ENCODE results near the gene NOS2.

NOS2 gene

DNA sequence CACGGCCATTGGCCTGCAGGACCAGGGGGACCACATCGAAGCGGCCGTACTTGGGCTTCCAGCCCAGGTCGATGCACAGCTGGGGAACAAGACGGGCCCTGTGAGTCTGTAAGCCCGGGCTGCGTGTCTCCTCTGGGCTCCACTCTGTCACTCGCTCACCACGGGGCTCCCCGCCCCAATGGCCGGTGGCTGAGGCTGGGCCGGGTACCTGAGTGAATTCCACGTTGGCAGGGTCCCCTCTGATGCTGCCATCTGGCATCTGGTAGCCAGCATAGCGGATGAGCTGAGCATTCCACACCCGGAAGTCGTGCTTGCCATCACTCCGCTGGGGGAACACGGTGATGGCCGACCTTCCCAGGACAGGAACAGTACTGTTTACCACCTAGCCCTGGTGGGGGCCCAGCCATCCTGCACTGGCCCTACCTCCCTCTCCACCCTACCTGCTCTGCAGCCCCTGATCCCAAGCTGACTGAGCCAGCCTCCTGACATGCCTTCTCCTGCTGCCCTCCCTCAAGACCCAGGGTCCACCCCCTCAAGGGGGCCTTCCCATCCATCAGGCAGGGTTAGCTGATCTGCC lies 19.4 kb downstream of the NOS2 start:
- Histone ChIP-seq H3K4me1 (ENCODE audit: control insufficient read depth, insufficient read depth, low read length) (peaks cover 8% of the 10 kb centered on the region), H3K36me3 (ENCODE audit: control insufficient read depth, insufficient read depth, low read length, severe bottlenecking) (no peaks in the 10 kb centered on the region), H3K27me3 (replicated peaks; ENCODE audit: control insufficient read depth, insufficient read depth, low read length) (peaks cover 23% of the 10 kb centered on the region), H3K9ac (ENCODE audit: low read length) (no peak overlapping the region), H3K9me3 (ENCODE audit: control insufficient read depth, low read length) (no peaks in the 10 kb centered on the region), H3K4me3 (ENCODE audit: low read length) (no peak overlapping the region)
- DNase-seq (ENCODE audit: low read depth): no peak

DNA sequence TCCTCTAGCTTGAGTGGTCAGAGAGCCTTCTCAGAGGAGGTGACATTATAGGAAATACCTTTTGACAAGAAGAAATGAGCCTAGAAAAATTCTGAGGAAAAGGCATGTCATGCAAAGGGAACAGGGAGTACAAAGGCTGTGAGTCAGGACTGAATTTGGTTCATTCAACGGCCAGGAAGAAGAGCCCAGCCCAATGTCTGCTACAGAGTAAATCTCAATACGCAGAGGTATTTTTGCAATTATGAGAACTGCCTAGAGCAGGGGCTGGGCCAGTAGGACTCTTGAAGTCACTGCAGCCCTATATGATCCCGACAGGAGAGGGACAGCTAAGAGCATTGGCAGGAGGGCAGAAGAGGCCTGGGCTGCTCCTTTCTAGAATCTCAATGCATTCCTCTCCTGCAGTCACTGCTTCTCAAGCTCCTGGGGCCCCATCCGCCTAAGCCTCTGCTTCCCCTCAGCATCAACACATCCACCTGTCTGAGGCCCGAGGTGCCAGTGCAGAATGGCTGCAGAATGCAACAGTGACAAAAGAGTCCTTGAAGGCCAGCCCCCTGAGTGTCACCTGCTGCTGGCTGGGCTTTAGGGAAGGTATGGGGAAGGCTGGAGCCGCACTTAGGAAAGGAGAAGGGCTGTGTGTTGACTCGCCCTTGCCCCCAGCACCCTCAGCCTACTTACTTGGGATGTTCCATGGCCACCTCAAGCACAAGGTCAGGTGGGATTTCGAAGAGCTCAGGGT lies 20.1 kb downstream of the NOS2 start:
- no peak overlapping the region for H3K4me3 ChIP-seq (ENCODE audit: low read length)
- no peaks in the 10 kb centered on the region for H3K9me3 ChIP-seq (ENCODE audit: control insufficient read depth, low read length)
- peaks cover 8% of the 10 kb centered on the region for H3K4me1 ChIP-seq (ENCODE audit: control insufficient read depth, insufficient read depth, low read length)
- DNase-seq (ENCODE audit: low read depth): no peak
- H3K36me3 ChIP-seq (ENCODE audit: control insufficient read depth, insufficient read depth, low read length, severe bottlenecking): no peaks in the 10 kb centered on the region
- no peak overlapping the region for H3K9ac ChIP-seq (ENCODE audit: low read length)
- peaks cover 23% of the 10 kb centered on the region for H3K27me3 ChIP-seq (replicated peaks; ENCODE audit: control insufficient read depth, insufficient read depth, low read length)

DNA sequence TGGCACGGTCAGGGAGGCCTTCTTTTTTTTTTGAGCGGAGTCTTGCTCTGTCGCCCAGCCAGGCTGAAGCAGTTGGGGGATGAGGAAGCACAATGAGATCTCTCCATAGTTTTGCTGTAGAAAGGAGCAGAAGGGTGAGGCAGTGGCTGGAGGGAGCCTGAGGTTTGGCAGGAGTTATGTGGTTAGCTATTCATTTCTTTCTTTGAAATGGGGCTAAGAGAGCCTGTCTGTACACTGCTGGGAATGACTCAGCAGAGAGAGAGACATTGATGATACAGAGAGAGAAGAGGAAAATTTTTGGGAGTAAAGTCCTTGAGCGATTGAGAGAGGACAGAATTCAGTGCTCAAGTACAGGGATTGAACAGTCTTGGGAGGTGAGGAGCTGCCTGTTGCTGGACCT lies 22.1 kb downstream of the NOS2 start:
- DNase-seq (ENCODE audit: low read depth): peak; percentile 16
- no peaks in the 10 kb centered on the region for H3K36me3 ChIP-seq (ENCODE audit: control insufficient read depth, insufficient read depth, low read length, severe bottlenecking)
- H3K9ac ChIP-seq (ENCODE audit: low read length): no peak overlapping the region
- peaks cover 8% of the 10 kb centered on the region for H3K4me1 ChIP-seq (ENCODE audit: control insufficient read depth, insufficient read depth, low read length)
- H3K4me3 ChIP-seq (ENCODE audit: low read length): no peak overlapping the region
- no peaks in the 10 kb centered on the region for H3K9me3 ChIP-seq (ENCODE audit: control insufficient read depth, low read length)
- peaks cover 29% of the 10 kb centered on the region for H3K27me3 ChIP-seq (replicated peaks; ENCODE audit: control insufficient read depth, insufficient read depth, low read length)

DNA sequence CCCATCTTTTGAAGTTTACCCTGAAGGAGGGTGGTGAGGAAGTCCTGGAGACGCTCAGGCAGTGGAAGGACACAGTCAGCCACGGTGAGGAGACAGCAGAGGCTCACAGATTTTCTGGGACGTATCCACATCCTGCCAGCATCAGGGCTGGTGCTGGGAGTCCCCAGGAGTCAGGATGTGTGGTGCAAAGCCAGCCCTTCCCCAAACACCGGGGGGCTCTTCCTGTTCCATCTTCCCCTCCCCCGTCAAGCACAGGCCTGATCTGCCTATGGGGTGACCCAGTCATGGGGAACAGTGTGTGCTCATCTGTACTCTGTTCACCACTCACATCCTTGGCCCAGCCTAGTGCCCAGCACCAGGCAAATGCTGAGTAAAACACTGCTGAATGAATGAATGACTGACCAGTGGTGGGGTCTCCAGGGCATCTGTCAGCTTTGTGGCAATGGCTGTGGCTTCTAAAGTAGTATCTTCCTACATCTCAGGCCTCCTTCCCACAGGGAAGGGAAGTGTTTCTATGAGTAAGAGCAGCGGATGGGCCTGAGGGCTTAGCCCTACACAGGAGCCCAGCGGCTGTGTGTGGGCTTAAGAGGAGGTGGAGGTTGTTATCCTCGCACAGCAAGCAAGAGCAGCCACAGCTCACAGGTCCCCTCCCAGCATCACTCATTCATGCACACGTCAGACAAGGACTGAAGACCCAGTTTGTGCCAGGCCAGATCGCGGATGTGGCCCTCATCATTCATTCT lies 23.3 kb downstream of the NOS2 start:
- Histone ChIP-seq H3K9me3 (ENCODE audit: control insufficient read depth, low read length) (no peaks in the 10 kb centered on the region), H3K4me1 (ENCODE audit: control insufficient read depth, insufficient read depth, low read length) (peaks cover 8% of the 10 kb centered on the region), H3K9ac (ENCODE audit: low read length) (no peak overlapping the region), H3K4me3 (ENCODE audit: low read length) (no peak overlapping the region), H3K27me3 (replicated peaks; ENCODE audit: control insufficient read depth, insufficient read depth, low read length) (peaks cover 29% of the 10 kb centered on the region), H3K36me3 (ENCODE audit: control insufficient read depth, insufficient read depth, low read length, severe bottlenecking) (no peaks in the 10 kb centered on the region)
- DNase-seq (ENCODE audit: low read depth): no peak

DNA sequence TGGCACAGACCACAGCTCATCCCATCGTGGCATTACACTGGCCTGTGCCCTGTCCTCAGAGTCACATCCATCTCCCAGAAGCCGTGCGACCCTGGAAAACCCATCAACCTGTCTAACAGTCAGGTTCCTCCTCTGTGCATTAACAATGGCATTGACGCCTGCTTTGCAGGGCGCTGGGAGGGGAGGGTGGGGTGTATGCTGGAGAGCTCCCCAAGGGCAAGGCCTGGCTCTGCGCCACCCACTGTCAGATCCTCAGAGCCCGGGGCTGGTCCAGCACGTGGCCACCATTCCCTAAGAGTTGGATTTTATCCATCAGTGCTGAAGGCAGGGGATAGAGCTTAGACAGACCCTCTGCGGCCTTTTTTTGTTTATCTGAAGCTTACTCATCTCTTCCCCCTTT lies 28.7 kb downstream of the NOS2 start:
- DNase-seq (ENCODE audit: low read depth): no peak
- Histone ChIP-seq H3K4me3 (ENCODE audit: low read length) (no peak overlapping the region), H3K4me1 (ENCODE audit: control insufficient read depth, insufficient read depth, low read length) (no peaks in the 10 kb centered on the region), H3K9ac (ENCODE audit: low read length) (no peak overlapping the region), H3K36me3 (ENCODE audit: control insufficient read depth, insufficient read depth, low read length, severe bottlenecking) (no peaks in the 10 kb centered on the region), H3K27me3 (replicated peaks; ENCODE audit: control insufficient read depth, insufficient read depth, low read length) (peaks cover 23% of the 10 kb centered on the region), H3K9me3 (ENCODE audit: control insufficient read depth, low read length) (no peaks in the 10 kb centered on the region)

DNA sequence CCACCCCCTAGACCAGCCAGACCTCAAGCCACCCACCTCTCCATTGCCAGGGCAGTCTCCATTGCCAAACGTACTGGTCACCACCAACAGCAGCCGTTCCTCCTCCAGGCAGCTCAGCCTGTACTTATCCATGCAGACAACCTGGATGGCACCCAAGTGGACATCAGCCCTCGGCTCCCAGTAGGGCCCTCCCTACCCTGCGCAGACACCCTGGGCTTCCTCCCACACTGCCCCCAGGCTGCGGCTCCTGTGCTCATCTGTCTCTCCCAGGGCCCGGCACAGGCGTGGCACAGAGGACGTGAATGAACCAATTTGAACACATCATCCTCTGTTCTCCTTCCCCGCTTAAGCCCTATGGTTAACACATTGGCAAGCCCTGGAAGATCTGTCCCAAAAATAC lies 29.5 kb downstream of the NOS2 start:
- no peaks in the 10 kb centered on the region for H3K36me3 ChIP-seq (ENCODE audit: control insufficient read depth, insufficient read depth, low read length, severe bottlenecking)
- H3K4me3 ChIP-seq (ENCODE audit: low read length): no peak overlapping the region
- no peaks in the 10 kb centered on the region for H3K9me3 ChIP-seq (ENCODE audit: control insufficient read depth, low read length)
- no peaks in the 10 kb centered on the region for H3K4me1 ChIP-seq (ENCODE audit: control insufficient read depth, insufficient read depth, low read length)
- H3K27me3 ChIP-seq (replicated peaks; ENCODE audit: control insufficient read depth, insufficient read depth, low read length): peaks cover 30% of the 10 kb centered on the region
- DNase-seq (ENCODE audit: low read depth): no peak
- H3K9ac ChIP-seq (ENCODE audit: low read length): no peak overlapping the region

DNA sequence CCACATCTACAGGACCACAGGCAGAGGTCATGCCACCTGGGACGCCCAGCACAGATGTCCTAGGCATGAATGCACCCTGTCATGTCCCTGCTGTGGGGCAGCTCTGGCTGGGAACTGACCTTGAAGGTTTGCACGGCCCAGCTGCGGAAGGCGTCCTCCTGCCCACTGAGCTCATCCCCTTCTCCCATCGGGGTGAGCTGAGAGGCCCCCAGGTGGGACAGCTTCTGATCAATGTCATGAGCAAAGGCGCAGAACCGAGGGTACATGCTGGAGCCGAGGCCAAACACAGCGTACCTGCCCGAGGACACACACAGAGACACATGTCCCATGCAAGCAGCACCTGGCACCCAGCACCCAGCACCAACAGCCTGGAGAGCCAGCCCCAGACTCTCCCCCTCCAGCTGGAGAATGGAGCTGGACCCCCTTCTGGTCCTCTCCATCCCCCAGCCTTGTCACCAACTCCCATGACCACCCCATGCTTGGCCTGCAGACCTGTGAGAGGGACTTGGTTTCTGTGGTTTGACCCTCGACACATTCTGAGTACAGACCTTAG lies 31.4 kb downstream of the NOS2 start:
- Histone ChIP-seq H3K36me3 (ENCODE audit: control insufficient read depth, insufficient read depth, low read length, severe bottlenecking) (no peaks in the 10 kb centered on the region), H3K4me3 (ENCODE audit: low read length) (no peak overlapping the region), H3K9ac (ENCODE audit: low read length) (no peak overlapping the region), H3K9me3 (ENCODE audit: control insufficient read depth, low read length) (no peaks in the 10 kb centered on the region), H3K4me1 (ENCODE audit: control insufficient read depth, insufficient read depth, low read length) (no peaks in the 10 kb centered on the region), H3K27me3 (replicated peaks; ENCODE audit: control insufficient read depth, insufficient read depth, low read length) (peaks cover 30% of the 10 kb centered on the region)
- no peak for DNase-seq (ENCODE audit: low read depth)

DNA sequence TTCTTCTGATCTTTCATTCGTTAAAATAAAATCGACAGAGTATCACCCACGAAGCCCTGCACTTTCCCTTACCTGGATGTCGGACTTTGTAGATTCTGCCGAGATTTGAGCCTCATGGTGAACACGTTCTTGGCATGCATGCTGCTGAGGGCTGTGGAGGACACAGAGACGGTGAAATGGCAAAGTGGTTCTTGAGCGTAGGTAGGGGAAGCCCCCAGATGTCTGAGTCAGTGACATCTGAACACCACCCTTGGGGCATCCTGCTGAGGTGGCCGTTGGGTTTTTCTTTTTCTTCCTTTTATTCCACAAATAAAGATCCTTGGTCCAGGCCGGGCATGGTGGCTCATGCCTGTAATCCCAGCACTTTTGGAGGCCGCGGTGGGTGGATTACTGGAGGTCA lies 33.9 kb downstream of the NOS2 start:
- H3K4me3 ChIP-seq (ENCODE audit: low read length): no peak overlapping the region
- peaks cover 20% of the 10 kb centered on the region for H3K27me3 ChIP-seq (replicated peaks; ENCODE audit: control insufficient read depth, insufficient read depth, low read length)
- H3K4me1 ChIP-seq (ENCODE audit: control insufficient read depth, insufficient read depth, low read length): no peaks in the 10 kb centered on the region
- no peaks in the 10 kb centered on the region for H3K36me3 ChIP-seq (ENCODE audit: control insufficient read depth, insufficient read depth, low read length, severe bottlenecking)
- no peak overlapping the region for H3K9ac ChIP-seq (ENCODE audit: low read length)
- no peak for DNase-seq (ENCODE audit: low read depth)
- H3K9me3 ChIP-seq (ENCODE audit: control insufficient read depth, low read length): no peaks in the 10 kb centered on the region

DNA sequence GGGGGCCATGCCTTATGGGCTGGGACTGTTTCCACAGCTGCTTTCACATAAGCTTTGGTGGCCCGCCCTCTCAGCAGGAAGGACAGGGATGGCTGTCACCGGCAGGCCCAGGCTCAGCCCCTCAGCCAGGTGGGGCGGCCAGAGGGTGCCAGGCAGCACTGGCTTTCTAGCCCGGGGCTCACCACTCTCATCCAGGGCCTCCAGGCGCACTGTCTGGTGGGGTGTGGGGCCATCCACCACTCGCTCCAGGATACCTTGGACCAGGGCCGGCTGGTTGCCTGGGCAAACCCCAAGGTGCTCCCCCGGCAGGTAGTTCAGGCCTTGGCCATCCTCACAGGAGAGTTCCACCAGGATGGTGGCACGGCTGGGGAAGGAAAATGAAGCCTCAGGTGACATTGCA lies 35.0 kb downstream of the NOS2 start:
- peaks cover 22% of the 10 kb centered on the region for H3K27me3 ChIP-seq (replicated peaks; ENCODE audit: control insufficient read depth, insufficient read depth, low read length)
- no peak overlapping the region for H3K4me3 ChIP-seq (ENCODE audit: low read length)
- DNase-seq (ENCODE audit: low read depth): no peak
- H3K4me1 ChIP-seq (ENCODE audit: control insufficient read depth, insufficient read depth, low read length): no peaks in the 10 kb centered on the region
- no peaks in the 10 kb centered on the region for H3K36me3 ChIP-seq (ENCODE audit: control insufficient read depth, insufficient read depth, low read length, severe bottlenecking)
- no peak overlapping the region for H3K9ac ChIP-seq (ENCODE audit: low read length)
- no peaks in the 10 kb centered on the region for H3K9me3 ChIP-seq (ENCODE audit: control insufficient read depth, low read length)

DNA sequence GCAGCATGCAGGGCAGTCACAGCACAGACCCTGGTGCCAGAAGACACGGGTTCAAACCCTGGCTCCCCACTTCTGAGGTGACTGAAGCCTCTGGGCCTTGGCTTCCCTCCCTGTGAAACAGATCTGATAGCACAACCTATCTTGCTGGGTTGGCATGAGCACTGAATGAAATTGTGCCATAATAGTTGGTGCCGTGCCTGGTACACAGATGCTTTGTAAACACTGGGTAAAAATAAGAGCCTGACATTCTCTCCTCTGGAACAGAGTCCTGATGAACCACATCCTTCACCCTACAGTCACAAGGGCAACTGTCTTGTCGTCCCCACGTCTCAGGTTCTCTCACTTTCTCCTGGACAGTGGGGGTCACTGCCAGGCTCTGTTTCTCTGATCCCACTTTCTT lies 35.7 kb downstream of the NOS2 start:
- Histone ChIP-seq H3K4me1 (ENCODE audit: control insufficient read depth, insufficient read depth, low read length) (no peaks in the 10 kb centered on the region), H3K36me3 (ENCODE audit: control insufficient read depth, insufficient read depth, low read length, severe bottlenecking) (no peaks in the 10 kb centered on the region), H3K4me3 (ENCODE audit: low read length) (no peak overlapping the region), H3K27me3 (replicated peaks; ENCODE audit: control insufficient read depth, insufficient read depth, low read length) (peaks cover 27% of the 10 kb centered on the region), H3K9ac (ENCODE audit: low read length) (no peak overlapping the region), H3K9me3 (ENCODE audit: control insufficient read depth, low read length) (no peaks in the 10 kb centered on the region)
- DNase-seq (ENCODE audit: low read depth): no peak

DNA sequence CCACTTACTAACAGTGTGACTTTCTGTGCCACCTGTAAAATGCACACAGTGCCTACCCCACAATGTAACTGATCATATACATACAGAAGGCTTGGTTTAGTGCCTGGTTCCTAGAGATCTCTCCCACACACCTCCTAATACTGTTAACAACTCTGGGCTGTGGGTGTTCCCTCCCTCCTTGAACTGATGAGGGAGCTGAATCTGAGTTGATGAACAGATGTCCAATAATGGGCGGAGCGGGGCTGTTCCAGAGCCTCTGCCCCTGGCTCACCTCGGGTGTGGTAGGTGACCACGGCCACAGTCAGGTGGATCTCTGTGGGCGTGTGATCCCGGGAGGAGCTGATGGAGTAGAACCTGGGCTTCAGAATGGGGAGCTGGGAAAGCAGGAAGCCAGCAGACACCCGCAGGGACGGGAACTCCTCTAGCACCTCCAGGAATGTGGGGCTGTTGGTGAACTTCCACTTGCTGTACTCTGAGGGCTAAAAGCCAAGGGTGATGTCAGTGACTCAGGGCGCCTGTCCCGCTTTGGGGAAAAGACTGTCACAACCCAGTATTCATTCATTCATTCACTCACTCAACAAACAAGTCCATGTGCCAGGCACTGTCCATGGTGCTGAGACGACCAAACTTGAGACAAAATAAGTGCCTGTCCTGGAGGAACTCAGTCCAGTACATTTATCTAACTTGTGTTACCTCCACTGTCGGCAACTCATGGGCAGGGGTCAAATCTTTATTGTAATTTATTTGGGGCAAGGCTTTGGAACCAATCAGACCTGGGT lies 37.6 kb downstream of the NOS2 start:
- Histone ChIP-seq H3K4me3 (ENCODE audit: low read length) (no peak overlapping the region), H3K27me3 (replicated peaks; ENCODE audit: control insufficient read depth, insufficient read depth, low read length) (peaks cover 25% of the 10 kb centered on the region), H3K4me1 (ENCODE audit: control insufficient read depth, insufficient read depth, low read length) (no peaks in the 10 kb centered on the region), H3K9me3 (ENCODE audit: control insufficient read depth, low read length) (no peaks in the 10 kb centered on the region), H3K9ac (ENCODE audit: low read length) (no peak overlapping the region), H3K36me3 (ENCODE audit: control insufficient read depth, insufficient read depth, low read length, severe bottlenecking) (no peaks in the 10 kb centered on the region)
- DNase-seq (ENCODE audit: low read depth): peak; percentile 41

Data from adipocyte (in vitro differentiated cells).